Measurements from ENCODE around the gene ABO. TPM values are rescaled to one million over a fixed set of nuclear protein-coding genes. Genes with fewer than 3 reads are reported as not detected.

ABO gene
- total RNA-seq, 1 experiment from 2014 or later: 0.37 TPM

DNA sequence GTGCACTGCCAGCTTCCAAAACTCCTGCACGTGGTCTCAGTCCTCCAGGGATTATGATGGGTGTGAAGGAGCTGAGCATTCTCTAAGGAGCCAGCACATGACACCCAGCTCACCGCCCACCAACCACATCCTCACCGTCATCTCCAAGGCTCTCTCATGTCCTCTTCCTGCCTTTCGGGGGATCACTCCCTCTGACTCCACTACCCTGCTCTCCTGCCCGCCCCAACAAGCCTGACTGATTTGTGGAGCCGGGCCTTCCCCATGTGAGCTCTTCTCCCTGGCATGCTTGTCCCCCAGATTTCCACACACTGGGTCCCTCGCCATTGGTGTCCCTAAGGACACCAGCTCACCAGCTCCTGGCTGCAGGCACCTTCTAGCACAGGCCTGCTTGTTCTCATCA is 1.9 kb downstream of the ABO start:
- no peak overlapping the region for H3K9ac ChIP-seq (ENCODE audit: extremely low read depth, insufficient read length, low read length)
- DNase-seq: no peak
- H2BK12ac ChIP-seq (ENCODE audit: insufficient read length, low read depth, low read length): no peak overlapping the region
- H4K8ac ChIP-seq (replicated peaks; ENCODE audit: insufficient read length, low read depth, low read length): no peak overlapping the region
- H3T11ph ChIP-seq (ENCODE audit: low read length): no peak overlapping the region
- no peaks in the 10 kb centered on the region for H3K4me1 ChIP-seq (ENCODE audit: insufficient read depth, low read length)
- H2BK15ac ChIP-seq (ENCODE audit: low read depth, low read length): no peak overlapping the region
- H4K20me1 ChIP-seq (ENCODE audit: control insufficient read depth, insufficient read depth, insufficient read length): no peaks in the 10 kb centered on the region
- H2BK120ac ChIP-seq (ENCODE audit: low read depth, low read length, poor library complexity, severe bottlenecking): no peak overlapping the region
- H3K23me2 ChIP-seq (ENCODE audit: insufficient read length, low read depth, low read length, poor library complexity, severe bottlenecking): peaks cover 3% of the 10 kb centered on the region
- peaks cover 0 to 2% of the 10 kb centered on the region in 2 experiments; a peak in 1 of 4 replicates for H3K4me1 Mint-ChIP-seq
- H3K4me3 Mint-ChIP-seq: no peak overlapping the region
- H3K23ac ChIP-seq (ENCODE audit: insufficient read length, low read depth, low read length): no peak overlapping the region
- H3K4ac ChIP-seq (ENCODE audit: low read depth, low read length): no peak overlapping the region
- no peak overlapping the region; a peak in 1 of 7 replicates for H3K27ac Mint-ChIP-seq
- peaks cover 2 to 6% of the 10 kb centered on the region in 2 experiments; a peak in 1 of 5 replicates for H3K9me3 Mint-ChIP-seq
- H3K79me2 ChIP-seq (ENCODE audit: insufficient read depth, low read length): no peaks in the 10 kb centered on the region
- TF ChIP-seq, protein P1, sequence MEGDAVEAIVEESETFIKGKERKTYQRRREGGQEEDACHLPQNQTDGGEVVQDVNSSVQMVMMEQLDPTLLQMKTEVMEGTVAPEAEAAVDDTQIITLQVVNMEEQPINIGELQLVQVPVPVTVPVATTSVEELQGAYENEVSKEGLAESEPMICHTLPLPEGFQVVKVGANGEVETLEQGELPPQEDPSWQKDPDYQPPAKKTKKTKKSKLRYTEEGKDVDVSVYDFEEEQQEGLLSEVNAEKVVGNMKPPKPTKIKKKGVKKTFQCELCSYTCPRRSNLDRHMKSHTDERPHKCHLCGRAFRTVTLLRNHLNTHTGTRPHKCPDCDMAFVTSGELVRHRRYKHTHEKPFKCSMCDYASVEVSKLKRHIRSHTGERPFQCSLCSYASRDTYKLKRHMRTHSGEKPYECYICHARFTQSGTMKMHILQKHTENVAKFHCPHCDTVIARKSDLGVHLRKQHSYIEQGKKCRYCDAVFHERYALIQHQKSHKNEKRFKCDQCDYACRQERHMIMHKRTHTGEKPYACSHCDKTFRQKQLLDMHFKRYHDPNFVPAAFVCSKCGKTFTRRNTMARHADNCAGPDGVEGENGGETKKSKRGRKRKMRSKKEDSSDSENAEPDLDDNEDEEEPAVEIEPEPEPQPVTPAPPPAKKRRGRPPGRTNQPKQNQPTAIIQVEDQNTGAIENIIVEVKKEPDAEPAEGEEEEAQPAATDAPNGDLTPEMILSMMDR (conservative IDR thresholded peaks at IDR 0.05): no peak
- H3K27ac ChIP-seq (ENCODE audit: insufficient read length, low read depth, low read length): no peak overlapping the region
- H2BK20ac ChIP-seq (ENCODE audit: low read depth, low read length, poor library complexity, severe bottlenecking): no peak overlapping the region
- peaks cover 21% of the 10 kb centered on the region for H3K27me3 ChIP-seq (ENCODE audit: insufficient read depth, low read length)
- H2AK5ac ChIP-seq (ENCODE audit: insufficient read length, low read length): no peak overlapping the region
- no peak overlapping the region for H4K5ac ChIP-seq (ENCODE audit: insufficient read length, low read depth, low read length)
- no peak overlapping the region for H3K18ac ChIP-seq (ENCODE audit: insufficient read length, low read depth, low read length)
- peaks cover 71% of the 10 kb centered on the region for H3K27me3 Mint-ChIP-seq (ENCODE audit: low read depth)
- no peak overlapping the region for H4K91ac ChIP-seq (ENCODE audit: insufficient read length, low read depth, low read length)
- no peak overlapping the region for H3K4me2 ChIP-seq (ENCODE audit: insufficient read depth, insufficient read length, low read length)
- H3K79me1 ChIP-seq (ENCODE audit: insufficient read depth, low read depth, low read length, poor library complexity, severe bottlenecking): no peaks in the 10 kb centered on the region
- H2BK5ac ChIP-seq (ENCODE audit: insufficient read length, low read length): no peak overlapping the region
- H3K56ac ChIP-seq (ENCODE audit: insufficient read length, low read depth, low read length): no peak overlapping the region
- H3K36me3 Mint-ChIP-seq (ENCODE audit: insufficient read depth in 1 of 3, low read depth in 3 of 3): peaks cover 0 to 2% (median 0%) of the 10 kb centered on the region in 3 experiments; a peak in 1 of 7 replicates
- WGBS (ENCODE audit: extremely low coverage, insufficient read length, low lambda C conversion rate): no CpG with 5 or more reads among the region's 7 CpGs
- no peak overlapping the region for H3K14ac ChIP-seq (ENCODE audit: insufficient read depth, low read length)
- H3K9me3 ChIP-seq (ENCODE audit: control insufficient read depth, low read depth, low read length): no peaks in the 10 kb centered on the region
- H2AFZ ChIP-seq (ENCODE audit: low read length): no peak overlapping the region

Data from H9 (cell line).